Loucy (cell line): ENCODE data around the gene TLNRD1.

Experiments used
- H2AFZ ChIP-seq: fragments of 200-600 bp; sonication (generic); 2 replicates; pipeline ENCODE4 v1.6.0; 2016; ENCODE audit warnings: antibody characterized with exemption, mild to moderate bottlenecking, low read length, moderate library complexity
- H3F3A ChIP-seq: fragments of 200-600 bp; 2 replicates; pipeline ENCODE4 v1.6.0; 2016; ENCODE audit warnings: antibody characterized with exemption, low read depth, mild to moderate bottlenecking
- H3K27me3 ChIP-seq: fragments of 200-600 bp; sonication (generic); 2 replicates; pipeline ENCODE4 v1.6.1; 2014; ENCODE audit warnings: low read length, mild to moderate bottlenecking; ENCODE audit not compliant: insufficient read depth, poor library complexity, severe bottlenecking
- H3K36me3 ChIP-seq: fragments of 200-600 bp; sonication (generic); 2 replicates; pipeline ENCODE4 v1.6.1; 2016; ENCODE audit warnings: low read length; ENCODE audit not compliant: insufficient read depth
- H3K4me1 ChIP-seq: fragments of 200-600 bp; sonication (generic); 2 replicates; pipeline ENCODE4 v1.5.1; 2014; ENCODE audit warnings: low read length, mild to moderate bottlenecking; ENCODE audit not compliant: insufficient read depth, poor library complexity, severe bottlenecking
- H3K4me2 ChIP-seq: fragments of 200-600 bp; sonication (generic); 2 replicates; pipeline ENCODE4 v1.6.0; 2014; ENCODE audit warnings: antibody characterized with exemption, low read length, low read depth, mild to moderate bottlenecking; ENCODE audit not compliant: poor library complexity, severe bottlenecking
- H3K4me3 ChIP-seq: fragments of 200-600 bp; sonication (generic); 2 replicates; pipeline ENCODE4 v1.5.1; 2014; ENCODE audit warnings: low read length, mild to moderate bottlenecking, mixed read lengths; ENCODE audit not compliant: poor library complexity, severe bottlenecking
- H3K79me2 ChIP-seq: fragments of 200-600 bp; sonication (generic); 2 replicates; pipeline ENCODE4 v1.6.1; 2014; ENCODE audit warnings: low read length; ENCODE audit not compliant: insufficient read depth
- H3K9ac ChIP-seq: fragments of 200-600 bp; sonication (generic); 2 replicates; pipeline ENCODE4 v1.6.0; 2014; ENCODE audit warnings: mild to moderate bottlenecking, low read depth, low read length, moderate library complexity; ENCODE audit not compliant: poor library complexity, severe bottlenecking
- H3K9me2 ChIP-seq: fragments of 200-600 bp; sonication (generic); replicated peaks from 2 replicates; pipeline ENCODE4 v1.6.1; 2016; ENCODE audit warnings: low read depth, low read length, mixed read lengths
- H3K9me3 ChIP-seq: fragments of 200-600 bp; sonication (generic); 2 replicates; pipeline ENCODE4 v1.6.1; 2014; ENCODE audit warnings: mild to moderate bottlenecking, antibody characterized with exemption, low read length, low read depth; ENCODE audit not compliant: insufficient read depth
- H4K20me1 ChIP-seq: fragments of 200-600 bp; sonication (generic); 2 replicates; pipeline ENCODE4 v1.6.0; 2014; ENCODE audit warnings: antibody characterized with exemption, low read length, mild to moderate bottlenecking; ENCODE audit not compliant: insufficient read depth, poor library complexity, severe bottlenecking
- EZH2phosphoT487 ChIP-seq: fragments of 200-600 bp; IDR thresholded peaks from 2 replicates; pipeline ENCODE4 v1.6.1; 2018; ENCODE audit warnings: antibody characterized with exemption, mild to moderate bottlenecking, moderate library complexity, borderline replicate concordance
- TF ChIP-seq, protein P1 (sequence below): fragments of 200-600 bp; sonication (generic); conservative IDR thresholded peaks from 2 replicates; pipeline ENCODE4 v1.5.1; 2014; ENCODE audit warnings: mild to moderate bottlenecking, antibody characterized with exemption, low read length

TLNRD1 gene

DNA sequence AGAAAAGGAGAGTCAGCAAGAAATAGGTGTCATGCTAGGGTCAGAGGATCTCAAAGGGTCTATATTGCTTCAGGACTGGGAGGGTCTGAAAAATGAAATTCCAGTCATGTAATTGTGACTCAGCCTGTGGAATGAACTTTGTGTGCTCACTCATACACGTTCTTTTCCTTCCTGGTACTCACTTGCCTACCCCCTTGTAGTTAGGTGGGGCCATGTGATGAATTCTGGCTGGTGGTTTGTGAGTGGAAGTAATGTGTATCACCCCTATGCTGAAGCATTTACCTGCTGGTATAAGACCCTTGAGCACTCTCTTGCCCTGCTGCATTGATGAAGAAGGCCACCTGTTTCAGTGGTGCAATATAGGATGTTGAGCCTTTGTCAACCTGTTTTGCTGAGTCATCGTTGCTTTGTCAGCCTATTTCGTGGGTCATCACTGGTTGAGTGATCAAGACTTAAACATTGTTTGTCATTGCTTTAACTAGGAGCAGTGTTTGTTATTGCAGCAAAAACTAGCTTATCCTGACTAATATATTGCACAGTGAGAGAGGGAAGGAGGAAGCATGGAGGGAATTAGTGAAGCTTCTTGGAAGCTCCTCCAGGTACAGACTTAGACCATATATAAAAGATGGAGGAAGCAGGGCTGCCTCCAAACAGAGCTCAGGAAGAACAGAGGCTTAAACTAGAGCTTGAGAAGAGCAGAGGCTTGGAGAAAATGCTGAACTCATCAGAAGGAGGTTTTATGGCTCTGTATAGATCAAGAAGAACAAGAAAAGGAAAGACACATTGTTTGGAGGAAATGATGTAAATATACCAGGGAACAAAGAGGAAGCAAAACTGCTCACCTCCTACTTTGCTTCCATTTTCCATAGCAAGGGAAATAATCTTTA, 28.9 kb downstream of the TLNRD1 start:
- Histone ChIP-seq H3K9ac (no peak overlapping the region), H3F3A (no peaks in the 10 kb centered on the region), H2AFZ (no peak overlapping the region), H3K9me3 (no peaks in the 10 kb centered on the region), H3K4me3 (no peak overlapping the region), H3K36me3 (no peaks in the 10 kb centered on the region), H3K4me1 (peaks cover 2% of the 10 kb centered on the region), H3K4me2 (no peak overlapping the region), H3K9me2 (no peaks in the 10 kb centered on the region), H3K27me3 (no peaks in the 10 kb centered on the region), H3K79me2 (no peaks in the 10 kb centered on the region), H4K20me1 (no peaks in the 10 kb centered on the region)
- no peak for TF ChIP-seq EZH2phosphoT487

DNA sequence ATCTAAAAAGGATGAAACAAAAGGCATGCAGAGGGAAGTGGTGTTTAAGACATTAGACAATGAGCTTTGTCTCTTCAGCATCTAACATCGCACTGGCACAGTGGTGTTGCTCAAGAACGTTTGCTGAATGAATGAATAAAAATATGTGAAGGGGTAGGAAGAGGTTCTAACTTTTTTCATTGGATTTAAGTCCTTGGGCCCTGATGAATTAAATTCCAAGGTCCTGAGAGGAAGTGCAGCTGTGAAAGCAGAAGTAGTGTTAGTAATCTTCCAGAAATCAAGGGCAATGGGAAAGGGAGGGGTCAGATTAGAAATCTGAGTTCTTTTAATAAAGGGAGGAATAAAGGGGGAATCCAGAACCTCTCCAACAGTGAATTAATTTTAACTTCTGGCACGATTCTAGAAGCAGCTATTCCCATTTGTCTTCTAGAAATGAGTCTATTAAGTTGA, 29.6 kb downstream of the TLNRD1 start:
- no peak overlapping the region for H2AFZ ChIP-seq
- H3K4me3 ChIP-seq = no peak overlapping the region
- no peaks in the 10 kb centered on the region for H3K9me2 ChIP-seq
- H3K36me3 ChIP-seq = no peaks in the 10 kb centered on the region
- TF ChIP-seq, protein P1, sequence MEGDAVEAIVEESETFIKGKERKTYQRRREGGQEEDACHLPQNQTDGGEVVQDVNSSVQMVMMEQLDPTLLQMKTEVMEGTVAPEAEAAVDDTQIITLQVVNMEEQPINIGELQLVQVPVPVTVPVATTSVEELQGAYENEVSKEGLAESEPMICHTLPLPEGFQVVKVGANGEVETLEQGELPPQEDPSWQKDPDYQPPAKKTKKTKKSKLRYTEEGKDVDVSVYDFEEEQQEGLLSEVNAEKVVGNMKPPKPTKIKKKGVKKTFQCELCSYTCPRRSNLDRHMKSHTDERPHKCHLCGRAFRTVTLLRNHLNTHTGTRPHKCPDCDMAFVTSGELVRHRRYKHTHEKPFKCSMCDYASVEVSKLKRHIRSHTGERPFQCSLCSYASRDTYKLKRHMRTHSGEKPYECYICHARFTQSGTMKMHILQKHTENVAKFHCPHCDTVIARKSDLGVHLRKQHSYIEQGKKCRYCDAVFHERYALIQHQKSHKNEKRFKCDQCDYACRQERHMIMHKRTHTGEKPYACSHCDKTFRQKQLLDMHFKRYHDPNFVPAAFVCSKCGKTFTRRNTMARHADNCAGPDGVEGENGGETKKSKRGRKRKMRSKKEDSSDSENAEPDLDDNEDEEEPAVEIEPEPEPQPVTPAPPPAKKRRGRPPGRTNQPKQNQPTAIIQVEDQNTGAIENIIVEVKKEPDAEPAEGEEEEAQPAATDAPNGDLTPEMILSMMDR = no peak
- no peaks in the 10 kb centered on the region for H3K27me3 ChIP-seq
- H4K20me1 ChIP-seq = no peaks in the 10 kb centered on the region
- H3K9ac ChIP-seq = no peak overlapping the region
- no peaks in the 10 kb centered on the region for H3F3A ChIP-seq
- H3K4me1 ChIP-seq = peaks cover 2% of the 10 kb centered on the region
- no peaks in the 10 kb centered on the region for H3K79me2 ChIP-seq
- no peak overlapping the region for H3K4me2 ChIP-seq
- H3K9me3 ChIP-seq = no peaks in the 10 kb centered on the region

DNA sequence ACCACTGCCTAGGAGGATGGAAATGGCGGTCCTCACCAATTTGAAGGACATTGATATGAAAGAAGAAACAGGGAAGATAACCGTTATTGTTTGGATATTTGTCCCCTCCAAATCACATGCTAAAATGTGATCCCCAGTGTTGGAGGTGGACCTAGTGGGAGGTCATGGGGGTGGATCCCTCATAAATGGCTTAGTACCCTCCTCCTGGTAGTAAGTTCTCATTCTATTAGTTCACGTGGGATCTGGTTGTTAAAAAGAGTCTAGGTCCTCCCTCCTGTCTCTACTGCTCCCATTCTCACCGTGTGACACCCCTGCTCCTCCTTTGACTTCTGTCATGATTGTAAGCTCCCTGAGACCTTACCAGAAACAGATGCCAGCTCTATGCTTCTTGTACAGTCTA, 30.5 kb downstream of the TLNRD1 start:
- H4K20me1 ChIP-seq = no peaks in the 10 kb centered on the region
- no peaks in the 10 kb centered on the region for H3K9me3 ChIP-seq
- H3K9ac ChIP-seq = no peak overlapping the region
- H3K4me1 ChIP-seq = peaks cover 2% of the 10 kb centered on the region
- no peak overlapping the region for H3K4me3 ChIP-seq
- TF ChIP-seq EZH2phosphoT487 = no peak
- TF ChIP-seq, protein P1 = no peak
- no peak overlapping the region for H2AFZ ChIP-seq
- H3K27me3 ChIP-seq = no peaks in the 10 kb centered on the region
- H3K36me3 ChIP-seq = no peaks in the 10 kb centered on the region
- H3K9me2 ChIP-seq = no peaks in the 10 kb centered on the region
- H3K79me2 ChIP-seq = no peaks in the 10 kb centered on the region
- H3K4me2 ChIP-seq = no peak overlapping the region
- no peaks in the 10 kb centered on the region for H3F3A ChIP-seq
